Gastrocnemius medialis (tissue), 4 donors: ENCODE data around the gene N4BP3.

ENCODE experiments used
- CTCF ChIP-seq, 5 experiments: fragments of 450-650 bp in 3 of 5; fragments of 200-600 bp in 2 of 5; sonication (generic) in 2 of 5; IDR thresholded peaks in 4 of 5; conservative IDR thresholded peaks in 1 of 5; 1 replicate in 4 of 5; 2 replicates in 1 of 5; pipeline ENCODE4 v1.5.1; 2016 to 2019; ENCODE audit warnings: antibody characterized with exemption in 5 of 5, mild to moderate bottlenecking in 3 of 5, moderate library complexity in 3 of 5
- POLR2A ChIP-seq, 2 donors: fragments of 450-650 bp; IDR thresholded peaks; one replicate each; pipeline ENCODE4 v1.6.1; 2017; ENCODE audit warnings: antibody characterized with exemption in 2 of 2, mild to moderate bottlenecking in 2 of 2, moderate library complexity in 2 of 2

GRCh38 chr5:178149199-178149932 lies 36.0 kb downstream of the N4BP3 start:
- TF ChIP-seq CTCF (IDR thresholded peaks at IDR 0.05 in 4 of 5, conservative IDR thresholded peaks at IDR 0.05 in 1 of 5) (no peak), POLR2A (IDR thresholded peaks at IDR 0.05) (no peak)
